Duodenal mucosa (tissue), 2 donors: ENCODE data around the gene KICS2.
A peak's percentile ranks its signal among the peaks of the same experiment; 100 is the strongest.

ENCODE experiments used
- H3K27ac ChIP-seq: one replicate; pipeline ENCODE4 v1.7.0; 2013; ENCODE audit warnings: low read depth, low read length
- H3K27me3 ChIP-seq, 2 donors: one replicate each; pipeline ENCODE4 v1.7.0; 2013; ENCODE audit warnings: low read length in 2 of 2, control low read depth in 1 of 2; ENCODE audit not compliant: insufficient read depth in 2 of 2, control insufficient read depth in 1 of 2
- H3K36me3 ChIP-seq, 2 donors: one replicate each; pipeline ENCODE4 v1.7.0; 2013; ENCODE audit warnings: low read length in 2 of 2, control low read depth in 1 of 2; ENCODE audit not compliant: insufficient read depth in 2 of 2, control insufficient read depth in 1 of 2
- H3K4me1 ChIP-seq, 2 donors: one replicate each; pipeline ENCODE4 v1.7.0; 2013; ENCODE audit warnings: low read length in 2 of 2, control low read depth in 1 of 2; ENCODE audit not compliant: insufficient read depth in 2 of 2, control insufficient read depth in 1 of 2
- H3K4me3 ChIP-seq, 2 donors: one replicate each; pipeline ENCODE4 v1.7.0; 2013; ENCODE audit warnings: low read length in 2 of 2, low read depth in 1 of 2
- H3K9ac ChIP-seq, 2 donors: one replicate each; pipeline ENCODE4 v1.7.0; 2013; ENCODE audit warnings: low read length in 2 of 2, low read depth in 1 of 2
- H3K9me3 ChIP-seq, 2 donors: one replicate each; pipeline ENCODE4 v1.7.0; 2013; ENCODE audit warnings: low read length in 2 of 2, control low read depth in 1 of 2; ENCODE audit not compliant: control insufficient read depth in 1 of 2

KICS2 gene

GRCh38 chr12:64252681-64253080, 30.6 kb upstream of the KICS2 start:
- H3K9me3 ChIP-seq, result no peaks in the 10 kb centered on the region
- H3K27me3 ChIP-seq, result no peaks in the 10 kb centered on the region
- H3K9ac ChIP-seq, result no peak overlapping the region
- no peak overlapping the region for H3K4me3 ChIP-seq
- no peaks in the 10 kb centered on the region for H3K36me3 ChIP-seq
- H3K4me1 ChIP-seq, result no peaks in the 10 kb centered on the region
- H3K27ac ChIP-seq, result no peak overlapping the region

GRCh38 chr12:64243809-64244208, 21.7 kb upstream of the KICS2 start:
- H3K4me3 ChIP-seq, result no peak overlapping the region
- H3K27me3 ChIP-seq, result no peaks in the 10 kb centered on the region
- H3K36me3 ChIP-seq, result no peaks in the 10 kb centered on the region

GRCh38 chr12:64240781-64241180, 18.7 kb upstream of the KICS2 start:
- Histone ChIP-seq H3K4me3 (no peak overlapping the region), H3K36me3 (no peaks in the 10 kb centered on the region), H3K9me3 (no peaks in the 10 kb centered on the region), H3K27ac (no peak overlapping the region), H3K27me3 (no peaks in the 10 kb centered on the region), H3K9ac (no peak overlapping the region), H3K4me1 (no peaks in the 10 kb centered on the region)

More at GRCh38 chr12:64243809-64244208, 21.7 kb upstream of the KICS2 start:
- Histone ChIP-seq H3K9me3 (no peaks in the 10 kb centered on the region), H3K27ac (no peak overlapping the region), H3K4me1 (no peaks in the 10 kb centered on the region), H3K9ac (no peak overlapping the region)

GRCh38 chr12:64237382-64237781, 15.3 kb upstream of the KICS2 start:
- Histone ChIP-seq H3K4me3 (no peak overlapping the region), H3K27me3 (no peaks in the 10 kb centered on the region), H3K4me1 (no peaks in the 10 kb centered on the region), H3K9me3 (no peaks in the 10 kb centered on the region), H3K27ac (no peak overlapping the region), H3K36me3 (no peaks in the 10 kb centered on the region), H3K9ac (no peak overlapping the region)

GRCh38 chr12:64236549-64236948, 14.5 kb upstream of the KICS2 start:
- Histone ChIP-seq H3K36me3 (no peaks in the 10 kb centered on the region), H3K27me3 (no peaks in the 10 kb centered on the region), H3K4me3 (no peak overlapping the region), H3K9ac (no peak overlapping the region), H3K4me1 (no peaks in the 10 kb centered on the region), H3K9me3 (no peaks in the 10 kb centered on the region), H3K27ac (no peak overlapping the region)

GRCh38 chr12:64232196-64232595, 10.1 kb upstream of the KICS2 start:
- Histone ChIP-seq H3K27me3 (no peaks in the 10 kb centered on the region), H3K27ac (no peak overlapping the region), H3K4me3 (no peak overlapping the region), H3K9ac (no peak overlapping the region), H3K4me1 (no peaks in the 10 kb centered on the region), H3K36me3 (no peaks in the 10 kb centered on the region), H3K9me3 (no peaks in the 10 kb centered on the region)

GRCh38 chr12:64229796-64230195, 7.7 kb upstream of the KICS2 start:
- H3K27me3 ChIP-seq, result no peaks in the 10 kb centered on the region
- no peak overlapping the region for H3K27ac ChIP-seq
- no peaks in the 10 kb centered on the region for H3K4me1 ChIP-seq
- H3K9ac ChIP-seq, result no peak overlapping the region
- H3K36me3 ChIP-seq, result no peaks in the 10 kb centered on the region
- H3K4me3 ChIP-seq, result no peak overlapping the region
- no peaks in the 10 kb centered on the region for H3K9me3 ChIP-seq

GRCh38 chr12:64229240-64229639, 7.1 kb upstream of the KICS2 start:
- no peaks in the 10 kb centered on the region for H3K9me3 ChIP-seq
- H3K4me1 ChIP-seq, result no peaks in the 10 kb centered on the region
- no peak overlapping the region for H3K4me3 ChIP-seq
- H3K27me3 ChIP-seq, result no peaks in the 10 kb centered on the region
- H3K27ac ChIP-seq, result no peak overlapping the region
- H3K9ac ChIP-seq, result no peak overlapping the region
- no peaks in the 10 kb centered on the region for H3K36me3 ChIP-seq

- Histone ChIP-seq H3K4me3 (no peak overlapping the region), H3K9me3 (no peaks in the 10 kb centered on the region), H3K27me3 (no peaks in the 10 kb centered on the region), H3K36me3 (no peaks in the 10 kb centered on the region), H3K27ac (no peak overlapping the region), H3K4me1 (peaks cover 0 to 10% of the 10 kb centered on the region in 2 donors), H3K9ac (no peak overlapping the region)
These were observed 3.5 kb upstream of the KICS2 start for GRCh38 chr12:64225626-64226025.

- Histone ChIP-seq H3K27me3 (no peaks in the 10 kb centered on the region), H3K9ac (peak overlapping the region; percentile 72 to 87), H3K4me1 (peaks cover 0 to 16% of the 10 kb centered on the region in 2 donors), H3K27ac (peak overlapping the region; percentile 82), H3K9me3 (no peaks in the 10 kb centered on the region), H3K4me3 (peak overlapping the region; percentile 83 to 93), H3K36me3 (no peaks in the 10 kb centered on the region)
These were observed 466 bp downstream of the KICS2 start for GRCh38 chr12:64221651-64222008.

- Histone ChIP-seq H3K4me3 (no peak overlapping the region), H3K9ac (no peak overlapping the region), H3K9me3 (no peaks in the 10 kb centered on the region), H3K27ac (no peak overlapping the region), H3K27me3 (no peaks in the 10 kb centered on the region), H3K4me1 (peaks cover 0 to 16% of the 10 kb centered on the region in 2 donors), H3K36me3 (no peaks in the 10 kb centered on the region)
These were observed 2.0 kb downstream of the KICS2 start for GRCh38 chr12:64220046-64220445.
